AG09309 (cell line): ENCODE measurements around the gene GBA3.

Experiments
- DNase-seq: peaks from one replicate; pipeline ENCODE4 v3.0.0-alpha.2; 2010; ENCODE audit warnings: low read depth
- H3K4me3 ChIP-seq: 2 replicates; pipeline ENCODE4 v1.5.1; 2011; ENCODE audit warnings: mild to moderate bottlenecking, low read depth, low read length, moderate library complexity; ENCODE audit not compliant: control insufficient read depth
- CTCF ChIP-seq: IDR thresholded peaks from 2 replicates; pipeline ENCODE4 v1.5.1; 2011; ENCODE audit warnings: mild to moderate bottlenecking, low read depth, low read length, inconsistent platforms; ENCODE audit not compliant: insufficient read depth, control insufficient read depth; ENCODE audit errors: missing control alignments

The GBA3 gene

GRCh38 chr4:22730021-22730420 lies 37.3 kb downstream of the GBA3 start:
- DNase-seq, result no peak
- H3K4me3 ChIP-seq, result no peak overlapping the region
- no peak for TF ChIP-seq CTCF

DNA sequence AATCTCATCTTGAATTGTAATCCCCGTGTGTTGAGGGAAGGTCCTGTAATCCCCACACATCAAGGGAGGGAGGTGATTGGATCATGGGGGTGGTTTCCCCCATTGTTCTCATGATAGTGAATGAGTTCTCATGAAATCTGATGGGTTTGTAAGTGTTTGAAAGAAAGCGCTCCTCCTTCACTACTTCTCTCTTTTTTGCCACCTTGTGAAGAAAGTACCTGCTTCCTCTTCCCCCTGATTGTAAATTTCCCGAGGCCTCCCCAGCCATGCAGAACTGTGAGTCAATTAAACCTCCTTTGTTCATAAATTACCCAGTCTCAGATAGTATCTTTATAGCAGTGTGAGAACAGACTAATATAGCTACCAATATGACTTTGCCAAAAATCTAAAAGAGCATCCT lies 41.1 kb downstream of the GBA3 start:
- H3K4me3 ChIP-seq, result no peak overlapping the region
- TF ChIP-seq CTCF, result no peak
- DNase-seq, result no peak

- TF ChIP-seq CTCF, result no peak
- DNase-seq, result no peak
These were observed 44.2 kb downstream of the GBA3 start for GRCh38 chr4:22736912-22737311.

GRCh38 chr4:22739968-22740367 lies 47.2 kb downstream of the GBA3 start:
- DNase-seq, result no peak
- no peak for TF ChIP-seq CTCF
- H3K4me3 ChIP-seq, result no peak overlapping the region

More at GRCh38 chr4:22736912-22737311, 44.2 kb downstream of the GBA3 start:
- H3K4me3 ChIP-seq, result no peak overlapping the region

DNA sequence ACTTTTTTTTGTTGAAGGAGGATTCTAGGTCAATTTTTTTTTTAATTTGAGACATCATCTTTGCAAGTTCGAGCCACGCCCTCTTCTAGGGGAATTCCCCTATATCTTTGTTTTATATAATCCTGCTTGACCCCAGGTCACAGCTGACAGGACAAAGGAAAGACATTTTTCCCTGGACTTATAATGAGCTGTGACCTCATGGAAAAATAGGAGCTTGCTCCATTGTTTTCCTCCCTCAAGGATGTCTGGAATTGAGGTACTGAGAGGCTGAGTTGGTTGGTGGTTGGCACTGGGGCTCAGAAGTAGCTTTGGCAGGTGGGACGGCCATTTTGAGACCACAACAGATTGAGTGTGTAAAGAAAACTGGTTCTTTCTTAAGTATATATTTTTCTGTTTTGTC lies 49.0 kb downstream of the GBA3 start:
- no peak for DNase-seq

GRCh38 chr4:22743290-22743689 lies 50.6 kb downstream of the GBA3 start:
- no peak overlapping the region for H3K4me3 ChIP-seq
- DNase-seq, result no peak
- TF ChIP-seq CTCF, result no peak

More for the DNA sequence above, 49.0 kb downstream of the GBA3 start:
- TF ChIP-seq CTCF, result no peak
- H3K4me3 ChIP-seq, result no peak overlapping the region

- TF ChIP-seq CTCF, result no peak
- DNase-seq, result no peak
- H3K4me3 ChIP-seq, result no peak overlapping the region
These were observed 51.8 kb downstream of the GBA3 start for GRCh38 chr4:22744478-22745062.
